SK-N-SH (cell line): ENCODE results near the gene EBF4.

Experiments
- CTCF ChIP-seq: fragments of 200-600 bp; sonication (generic); IDR thresholded peaks from 2 replicates; pipeline ENCODE4 v1.6.1; 2017; ENCODE audit warnings: antibody characterized with exemption, mild to moderate bottlenecking, moderate library complexity
- EP300 ChIP-seq, 2 experiments: IDR thresholded peaks; 2 replicates each; pipeline versions ENCODE4 v1.4.0 to v1.6.1; 2012; ENCODE audit warnings: borderline replicate concordance in 1 of 2, low read depth in 1 of 2, low read length in 1 of 2
- MAX ChIP-seq: IDR thresholded peaks from 2 replicates; pipeline ENCODE4 v1.4.0; 2012; ENCODE audit warnings: low read depth
- POLR2AphosphoS5 ChIP-seq: IDR thresholded peaks from 2 replicates; pipeline ENCODE4 v1.6.1; 2012; ENCODE audit warnings: low read depth, low read length
- RFX5 ChIP-seq: IDR thresholded peaks from 2 replicates; pipeline ENCODE4 v1.6.1; 2012; ENCODE audit warnings: mild to moderate bottlenecking, improper control_type of control experiment, low read length
- SIN3A ChIP-seq: IDR thresholded peaks from 2 replicates; pipeline ENCODE4 v1.6.1; 2012; ENCODE audit warnings: low read depth, mild to moderate bottlenecking, low read length, moderate library complexity, borderline replicate concordance
- TAF1 ChIP-seq: IDR thresholded peaks from 2 replicates; pipeline ENCODE4 v1.6.1; 2012; ENCODE audit warnings: low read depth, mild to moderate bottlenecking, low read length, moderate library complexity, borderline replicate concordance
- YY1 ChIP-seq: IDR thresholded peaks from 2 replicates; pipeline ENCODE4 v1.4.0; 2012; ENCODE audit warnings: low read depth, mild to moderate bottlenecking

DNA sequence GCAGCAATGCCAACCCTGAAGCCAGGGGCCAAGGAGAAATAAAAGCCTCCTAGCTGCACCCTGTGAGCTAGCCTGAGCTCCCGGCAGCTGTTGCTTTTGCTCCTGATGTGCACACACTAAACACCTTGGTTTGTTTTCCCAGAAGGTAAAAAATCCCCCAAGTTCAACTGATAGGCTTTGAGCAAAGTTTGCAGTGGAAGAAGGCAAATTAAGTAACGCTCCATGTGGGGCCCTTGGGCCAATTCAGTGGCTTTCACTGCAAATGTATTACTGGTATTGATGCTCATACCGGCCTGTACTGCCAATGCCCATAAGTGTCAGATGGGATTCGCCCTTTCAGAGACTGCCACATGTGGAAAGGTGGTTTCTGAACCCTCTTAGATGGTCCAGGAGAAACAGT is 19.1 kb upstream of the EBF4 start:
- TF ChIP-seq POLR2AphosphoS5: no peak
- TF ChIP-seq SIN3A: no peak
- TF ChIP-seq YY1: no peak
- no peak for TF ChIP-seq MAX
- TF ChIP-seq EP300 (IDR thresholded peaks at IDR 0.05; ENCODE audit: borderline replicate concordance in 1 of 2, low read depth in 1 of 2, low read length in 1 of 2): no peak
- no peak for TF ChIP-seq RFX5
- TF ChIP-seq TAF1: no peak
- no peak for TF ChIP-seq CTCF
